ENCODE results near the gene LIME1. TPM values are rescaled to one million over a fixed set of nuclear protein-coding genes. Genes with fewer than 3 reads are reported as not detected.

The LIME1 gene
- total and polyA plus RNA-seq, 10 donors = 24.0 to 96.6 (median 49.5) TPM

DNA sequence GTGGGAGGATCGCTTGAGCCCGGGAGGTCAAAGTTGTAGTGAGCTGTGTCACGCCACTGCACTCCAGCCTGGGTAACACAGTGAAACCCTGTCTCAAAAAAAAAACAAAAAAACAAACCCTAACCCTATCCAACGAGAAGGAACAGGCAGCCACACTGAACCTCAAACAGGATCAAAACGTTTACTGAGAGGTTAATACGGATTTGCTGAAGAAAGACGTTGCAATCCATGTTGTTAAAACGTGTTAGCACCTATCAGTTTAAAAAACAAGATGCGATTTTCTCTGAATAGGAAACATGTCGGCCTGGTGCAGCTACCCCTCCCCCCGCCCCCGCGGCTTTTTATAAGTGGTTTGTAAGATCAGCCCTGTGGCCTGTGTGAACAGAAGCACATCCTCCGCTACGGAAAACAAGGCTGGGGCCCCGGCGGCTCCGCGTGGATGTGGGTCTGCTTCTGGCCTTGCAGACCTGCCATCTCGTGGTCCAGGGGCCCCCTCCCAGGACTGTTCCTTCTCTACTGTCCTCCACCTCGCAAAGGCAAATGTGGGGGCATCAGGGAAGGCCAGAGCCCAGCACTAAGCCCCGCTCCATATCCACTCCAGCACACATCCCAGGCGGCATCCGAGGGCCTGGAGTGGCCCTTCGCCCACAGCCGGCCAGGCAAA is 14.5 kb downstream of the LIME1 start:
- peak; percentile 83 for DNase-seq
- Histone ChIP-seq H3K4me1 (peaks cover 0 to 70% (median 38%) of the 10 kb centered on the region in 6 donors), H3K9me3 (no peaks in the 10 kb centered on the region), H3K36me3 (peaks cover 0 to 60% (median 10%) of the 10 kb centered on the region in 6 donors), H3K27me3 (replicated peaks in 1 of 7) (no peaks in the 10 kb centered on the region), H3K4me3 (peak overlapping the region in 1 of 8 donors; percentile 35), H3K27ac (peak overlapping the region; percentile 4 to 88 (median 64))
- peak in 2 of 3 donors; percentile 16 to 35 for TF ChIP-seq POLR2AphosphoS5 (IDR thresholded peaks at IDR 0.05)
- no peak for TF ChIP-seq POLR2A (IDR thresholded peaks at IDR 0.05)
- no peak for TF ChIP-seq CTCF (IDR thresholded peaks at IDR 0.05 in 8 of 11, conservative IDR thresholded peaks at IDR 0.05 in 3 of 11)
- intact Hi-C loops (cut with DNase I; ENCODE audit: low total_unique reads) = no loop called here
- 53 to 68% (median 62%) methylated on average over 20 to 26 of the region's 26 CpGs for WGBS, 5 donors

DNA sequence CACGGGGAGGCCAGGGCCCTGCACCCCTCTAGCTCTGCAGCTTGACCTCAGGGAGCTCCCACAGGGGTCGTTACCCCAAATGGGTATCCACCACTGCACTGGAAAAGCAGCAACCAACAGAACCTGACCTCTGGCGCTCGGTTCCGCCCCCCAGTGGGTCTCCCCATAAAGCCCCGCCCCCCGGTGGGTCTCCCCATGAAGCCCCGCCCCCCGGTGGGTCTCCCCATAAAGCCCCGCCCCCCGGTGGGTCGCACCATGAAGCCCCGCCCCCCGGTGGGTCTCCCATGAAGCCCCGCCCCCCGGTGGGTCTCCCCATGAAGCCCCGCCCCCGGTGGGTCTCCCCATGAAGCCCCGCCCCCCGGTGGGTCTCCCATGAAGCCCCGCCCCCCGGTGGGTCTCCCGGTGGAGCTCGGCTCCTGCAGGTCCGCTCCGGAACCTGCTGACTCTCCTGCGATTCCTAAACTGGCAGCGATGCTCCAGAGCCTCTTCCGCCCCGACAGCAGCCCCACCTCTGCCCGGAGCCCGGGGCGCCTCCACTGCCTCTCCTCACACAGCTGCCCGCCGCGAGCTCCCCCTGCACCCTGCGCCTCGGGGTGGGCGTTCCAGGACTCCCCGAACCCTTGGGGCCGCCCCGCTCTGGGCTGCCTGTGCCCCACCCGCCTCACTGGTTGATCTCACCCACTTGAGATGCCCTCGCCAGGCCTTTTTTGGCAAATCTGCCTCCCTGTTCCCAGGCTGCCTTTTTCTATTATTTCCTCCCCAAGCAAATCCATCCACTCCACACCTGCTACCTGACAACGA is 15.2 kb downstream of the LIME1 start:
- no peaks in the 10 kb centered on the region for H3K27me3 ChIP-seq (replicated peaks in 1 of 7)
- no peak for DNase-seq
- WGBS, 5 donors = 74 to 94% (median 89%) methylated on average over 22 to 43 of the region's 45 CpGs

GRCh38 chr20:63752411-63753101 is 16.1 kb downstream of the LIME1 start:
- Histone ChIP-seq H3K27me3 (replicated peaks in 1 of 7) (no peaks in the 10 kb centered on the region), H3K36me3 (peaks cover 0 to 47% (median 2%) of the 10 kb centered on the region in 6 donors), H3K27ac (peak overlapping the region in 2 of 8 donors; percentile 14 to 78), H3K4me1 (peaks cover 0 to 77% (median 45%) of the 10 kb centered on the region in 6 donors), H3K9me3 (no peaks in the 10 kb centered on the region), H3K4me3 (no peak overlapping the region)
- intact Hi-C loops (cut with DNase I; ENCODE audit: low total_unique reads) = no loop called here
- WGBS, 5 donors = 90 to 98% (median 91%) methylated on average over 31 to 50 of the region's 50 CpGs
- TF ChIP-seq POLR2AphosphoS5 (IDR thresholded peaks at IDR 0.05) = peak in 1 of 3 donors; percentile 26
- no peak for TF ChIP-seq POLR2A (IDR thresholded peaks at IDR 0.05)
- no peak for TF ChIP-seq CTCF (IDR thresholded peaks at IDR 0.05 in 8 of 11, conservative IDR thresholded peaks at IDR 0.05 in 3 of 11)
- no peak for DNase-seq

More for the DNA sequence above, 15.2 kb downstream of the LIME1 start:
- Histone ChIP-seq H3K36me3 (peaks cover 0 to 52% (median 4%) of the 10 kb centered on the region in 6 donors), H3K27ac (peak overlapping the region; percentile 4 to 88 (median 64)), H3K9me3 (no peaks in the 10 kb centered on the region), H3K4me3 (peak overlapping the region in 1 of 8 donors; percentile 35), H3K4me1 (peaks cover 0 to 77% (median 44%) of the 10 kb centered on the region in 6 donors)
- TF ChIP-seq POLR2AphosphoS5 (IDR thresholded peaks at IDR 0.05) = no peak
- TF ChIP-seq POLR2A (IDR thresholded peaks at IDR 0.05) = no peak
- no peak for TF ChIP-seq CTCF (IDR thresholded peaks at IDR 0.05 in 8 of 11, conservative IDR thresholded peaks at IDR 0.05 in 3 of 11)
- intact Hi-C loops (cut with DNase I; ENCODE audit: low total_unique reads) = no loop called here
